HG03571 (cell line): ENCODE measurements around the gene TRMT10B.

Experiments used
- ATAC-seq: cut with Tn5 transposase; IDR thresholded peaks from one replicate; pipeline ENCODE4 v1.9.1; 2021; ENCODE audit not compliant: unreplicated experiment

The TRMT10B gene, protein sequence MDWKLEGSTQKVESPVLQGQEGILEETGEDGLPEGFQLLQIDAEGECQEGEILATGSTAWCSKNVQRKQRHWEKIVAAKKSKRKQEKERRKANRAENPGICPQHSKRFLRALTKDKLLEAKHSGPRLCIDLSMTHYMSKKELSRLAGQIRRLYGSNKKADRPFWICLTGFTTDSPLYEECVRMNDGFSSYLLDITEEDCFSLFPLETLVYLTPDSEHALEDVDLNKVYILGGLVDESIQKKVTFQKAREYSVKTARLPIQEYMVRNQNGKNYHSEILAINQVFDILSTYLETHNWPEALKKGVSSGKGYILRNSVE

DNA sequence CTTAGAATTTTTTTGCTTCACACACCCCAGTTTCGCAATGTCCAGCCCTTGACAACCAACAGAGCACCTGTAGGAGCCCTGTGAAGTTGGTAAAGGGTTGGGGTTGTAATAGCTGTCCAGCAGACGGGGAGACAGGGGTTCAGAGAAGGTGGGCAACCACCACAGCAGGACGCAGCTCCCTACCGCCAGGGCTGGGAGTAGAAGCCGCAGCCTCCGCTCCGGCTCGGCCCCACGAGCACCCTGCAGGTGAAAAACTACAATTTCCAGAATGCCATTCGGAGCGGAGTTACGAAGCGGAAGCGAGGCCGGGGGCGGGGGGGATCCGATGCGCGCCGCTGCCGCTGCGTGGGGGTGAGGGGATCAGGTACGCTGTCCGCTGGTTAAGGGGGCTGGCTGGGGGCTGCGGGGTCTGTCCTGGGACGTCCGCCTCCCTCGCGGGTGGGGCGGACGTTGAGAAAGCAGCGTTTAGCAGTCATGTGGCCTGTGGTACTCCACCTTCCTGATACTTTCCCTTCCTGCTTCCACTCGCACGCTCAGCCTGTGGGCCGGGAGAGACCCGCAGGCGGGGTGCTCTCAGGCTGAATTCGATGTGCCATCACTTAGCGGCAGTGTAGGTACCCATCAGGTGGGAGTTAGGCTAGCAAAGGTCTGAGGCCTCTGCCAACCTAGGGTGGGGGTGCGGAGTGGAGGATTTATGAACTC, at the start of gene TRMT10B:
TSS of gene TRMT10B (plus strand) at position 317 of the 702 bp plus-strand sequence. CDS start 8,127 bp downstream, outside the sequence.
- peak; percentile 86 for ATAC-seq

DNA sequence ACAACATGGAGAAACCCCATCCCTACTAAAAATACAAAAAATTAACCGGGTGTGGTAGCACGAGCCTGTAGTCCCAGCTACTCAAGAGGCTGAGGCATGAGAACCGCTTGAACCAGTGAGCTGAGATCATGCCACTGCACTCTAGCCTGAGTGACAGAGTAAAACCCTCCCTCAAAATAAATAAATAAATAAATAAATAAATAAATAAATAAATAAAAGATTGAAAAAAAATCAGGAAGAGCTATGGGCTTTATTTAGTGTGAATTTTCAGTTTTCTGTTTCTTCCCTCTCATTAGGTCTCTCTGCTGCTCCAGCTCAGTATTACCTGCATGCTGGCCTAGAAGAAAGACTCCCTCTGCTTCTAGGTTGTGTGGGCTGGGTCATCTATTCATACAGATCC, 47.8 kb upstream of the TRMT10B start:
- ATAC-seq, result no peak

DNA sequence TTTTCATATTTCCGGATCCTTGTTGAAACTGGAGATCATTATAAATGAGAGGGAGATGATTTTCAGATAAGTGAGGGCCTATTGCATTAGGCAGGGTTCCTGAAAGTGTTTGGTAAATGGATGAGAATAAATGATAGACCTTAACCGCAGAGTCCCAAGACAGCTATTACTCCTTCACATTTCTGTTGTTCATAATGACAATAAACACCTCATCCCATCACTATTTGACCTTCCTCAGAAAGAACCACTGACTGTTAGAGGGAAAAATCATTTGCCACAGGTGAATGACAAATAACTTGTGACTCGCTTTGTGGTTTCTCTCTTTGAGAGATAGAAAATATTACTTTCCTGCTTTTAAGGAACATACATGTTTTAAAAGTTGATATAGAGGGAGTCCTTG, 47.3 kb upstream of the TRMT10B start:
- ATAC-seq, result no peak

DNA sequence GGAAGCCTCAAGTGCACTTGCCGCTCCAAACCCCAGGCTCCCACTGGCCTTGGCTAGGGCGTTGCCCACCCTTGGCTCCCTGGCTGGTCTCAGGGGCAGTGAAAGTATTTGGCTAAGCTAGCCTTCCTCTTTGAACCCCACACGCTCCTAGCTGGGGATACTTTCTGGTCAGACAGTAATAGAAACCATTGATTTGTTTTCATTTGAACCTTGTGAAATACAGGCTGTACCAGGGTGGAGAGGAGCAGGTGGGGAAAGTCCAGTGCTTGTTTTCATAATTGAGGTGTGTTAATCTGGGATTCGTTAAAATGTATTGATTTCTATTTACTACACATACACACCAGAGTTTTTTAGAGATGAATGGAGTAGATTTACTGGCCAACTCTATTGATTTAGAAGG, 45.9 kb upstream of the TRMT10B start:
- no peak for ATAC-seq

DNA sequence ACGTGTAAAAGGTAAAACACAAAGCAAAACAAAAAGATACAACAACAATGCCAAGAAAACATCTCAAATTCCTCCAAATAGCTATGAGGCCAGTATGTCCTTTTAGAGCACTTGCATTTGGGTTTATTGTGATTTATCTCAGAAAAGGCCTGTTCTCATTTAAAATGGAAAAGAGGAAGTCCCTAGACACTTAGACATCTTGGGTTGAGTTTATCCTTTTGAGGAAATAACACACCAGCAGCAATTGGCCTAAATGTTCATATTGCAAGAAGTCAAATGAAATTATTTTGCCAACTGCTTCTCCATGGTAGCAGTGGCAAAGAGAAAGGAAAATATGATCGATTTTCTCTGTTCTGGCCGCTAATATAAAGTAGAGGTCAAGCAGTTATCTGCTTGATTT, 43.6 kb upstream of the TRMT10B start:
- ATAC-seq, result no peak

DNA sequence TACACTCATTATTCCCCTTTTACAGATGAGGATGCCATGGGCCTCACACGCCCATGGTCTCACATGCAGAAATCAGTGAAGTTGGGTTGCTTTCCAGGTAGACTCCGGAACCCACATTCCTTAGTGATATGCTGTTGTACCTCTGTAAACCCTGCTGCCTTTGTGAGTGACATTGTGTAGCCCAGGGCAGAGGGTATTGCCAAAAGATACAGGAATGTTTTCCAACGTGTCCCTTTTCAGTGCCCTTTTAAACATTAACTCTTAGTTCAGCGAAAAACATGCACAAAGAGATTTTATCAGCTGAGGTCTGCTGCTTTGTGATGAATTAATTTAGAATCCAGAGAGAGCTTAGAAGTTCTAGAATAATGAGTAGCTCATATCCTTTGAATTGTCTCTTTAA, 38.3 kb upstream of the TRMT10B start:
- ATAC-seq, result no peak

DNA sequence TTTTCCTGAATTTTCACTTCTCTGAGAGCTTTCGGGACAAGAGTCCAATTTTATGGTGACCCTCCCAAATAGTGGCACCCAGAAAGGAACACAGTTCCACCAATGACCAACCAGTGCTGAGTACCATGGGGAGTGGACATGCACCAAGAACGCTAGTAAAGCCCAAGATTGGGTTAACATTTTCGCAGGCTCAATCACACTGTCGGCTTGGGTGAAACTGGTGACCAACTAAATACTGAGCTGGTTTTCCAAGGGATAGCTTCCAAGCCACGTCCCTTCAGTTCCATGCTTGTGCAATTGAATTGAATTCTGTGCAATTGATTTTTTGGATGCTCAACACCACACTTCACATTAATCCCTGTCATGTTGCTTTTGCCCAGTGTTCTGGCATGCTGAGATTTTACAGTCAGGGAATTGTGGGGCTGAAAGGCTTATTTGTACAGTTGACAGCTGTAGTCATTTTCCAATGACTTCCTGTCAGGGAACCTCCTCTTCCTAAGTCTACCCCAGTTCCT, 37.6 kb upstream of the TRMT10B start:
- ATAC-seq, result no peak

DNA sequence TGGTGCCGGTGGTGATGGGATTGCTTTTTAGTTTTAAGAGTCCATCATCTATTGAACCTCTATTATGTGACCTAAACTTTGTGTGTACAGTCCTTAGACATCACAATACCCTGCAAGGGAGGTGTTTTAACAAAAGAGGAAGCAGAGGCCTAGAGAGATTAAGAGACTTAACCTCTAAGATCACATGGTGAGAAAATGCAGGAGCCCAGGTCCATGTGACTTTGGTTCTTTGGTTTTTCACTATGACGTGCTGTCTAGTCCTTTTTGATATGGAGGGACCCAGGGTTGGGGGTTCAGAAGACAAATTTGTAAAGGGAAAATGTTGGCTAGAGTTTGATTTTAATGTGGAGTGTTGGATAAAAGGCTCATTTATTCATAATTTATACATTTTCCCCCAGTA, 34.1 kb upstream of the TRMT10B start:
- no peak for ATAC-seq

DNA sequence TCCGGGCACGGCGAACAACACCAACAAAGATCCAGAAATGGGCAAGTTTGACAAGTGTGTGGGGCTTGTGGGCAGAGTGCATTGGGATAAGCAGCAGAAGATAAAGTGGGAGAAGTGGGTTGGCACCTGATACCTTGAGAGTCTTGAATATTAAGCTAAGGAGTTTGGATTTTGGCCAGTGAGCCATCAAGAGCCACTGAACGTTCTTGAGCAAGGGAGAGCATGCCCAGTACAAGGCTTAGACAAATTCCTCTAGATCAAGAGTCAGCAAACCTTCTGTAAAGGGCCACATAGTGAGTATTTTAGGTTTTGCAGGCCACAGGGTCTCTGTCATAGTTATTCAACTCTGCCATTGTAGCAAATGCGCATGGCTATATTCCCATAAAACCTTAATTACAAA, 26.6 kb upstream of the TRMT10B start:
- no peak for ATAC-seq

DNA sequence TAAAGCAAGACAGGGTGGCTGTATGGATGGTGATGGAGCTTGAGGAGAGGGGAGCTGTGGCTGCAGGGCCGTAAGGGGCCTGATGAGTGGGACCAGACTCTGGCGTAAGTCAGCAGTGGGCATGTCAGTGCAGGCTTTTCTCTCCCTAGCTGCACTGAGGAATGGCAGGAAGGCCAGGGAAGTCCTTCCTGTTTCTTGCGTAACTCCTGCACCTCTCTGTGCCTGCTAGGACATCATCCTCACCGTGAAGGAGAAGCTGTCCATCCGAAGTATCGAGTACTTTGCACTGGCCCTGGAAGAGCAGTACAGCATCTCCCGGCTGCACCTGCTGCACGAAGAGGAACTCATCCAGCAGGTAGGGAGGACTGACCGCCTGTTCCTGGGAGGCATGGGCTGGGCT, 24.1 kb upstream of the TRMT10B start:
- no peak for ATAC-seq

DNA sequence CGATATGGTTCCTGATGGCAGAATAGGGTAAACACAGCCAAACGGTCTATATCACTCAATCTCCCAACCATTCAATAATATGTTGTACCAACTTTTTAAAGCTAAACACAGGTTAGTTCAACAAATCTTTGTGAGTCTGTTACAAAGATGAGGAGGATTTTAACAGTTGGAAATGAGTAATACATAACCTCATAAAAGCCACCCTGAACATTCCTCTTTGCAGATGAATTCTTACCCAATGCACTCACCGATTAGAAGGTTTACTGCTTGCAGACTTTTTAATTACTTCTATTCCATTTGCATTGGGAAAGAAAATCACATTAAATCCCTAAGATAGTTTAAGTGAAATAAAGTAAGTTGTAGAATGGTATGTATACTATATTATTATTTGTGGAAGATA, 23.3 kb upstream of the TRMT10B start:
- no peak for ATAC-seq

DNA sequence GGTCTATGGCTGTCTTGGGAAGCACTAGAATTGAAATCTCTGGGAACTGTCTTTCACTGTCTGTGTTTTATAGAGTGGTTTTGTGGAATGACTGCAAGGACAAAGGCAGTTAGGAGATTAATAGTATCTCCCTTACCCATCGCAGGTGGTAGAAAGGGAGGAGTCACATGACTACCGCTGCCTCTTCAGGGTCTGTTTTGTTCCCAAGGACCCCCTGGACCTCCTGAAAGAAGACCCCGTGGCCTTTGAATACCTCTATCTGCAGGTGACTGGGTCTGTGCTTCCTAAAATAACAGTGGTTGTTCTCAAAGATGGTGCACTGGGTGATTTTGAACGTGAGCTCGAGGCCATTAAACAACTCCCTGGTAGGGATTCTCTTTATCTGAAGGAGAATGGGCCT, 22.8 kb upstream of the TRMT10B start:
- ATAC-seq, result no peak

DNA sequence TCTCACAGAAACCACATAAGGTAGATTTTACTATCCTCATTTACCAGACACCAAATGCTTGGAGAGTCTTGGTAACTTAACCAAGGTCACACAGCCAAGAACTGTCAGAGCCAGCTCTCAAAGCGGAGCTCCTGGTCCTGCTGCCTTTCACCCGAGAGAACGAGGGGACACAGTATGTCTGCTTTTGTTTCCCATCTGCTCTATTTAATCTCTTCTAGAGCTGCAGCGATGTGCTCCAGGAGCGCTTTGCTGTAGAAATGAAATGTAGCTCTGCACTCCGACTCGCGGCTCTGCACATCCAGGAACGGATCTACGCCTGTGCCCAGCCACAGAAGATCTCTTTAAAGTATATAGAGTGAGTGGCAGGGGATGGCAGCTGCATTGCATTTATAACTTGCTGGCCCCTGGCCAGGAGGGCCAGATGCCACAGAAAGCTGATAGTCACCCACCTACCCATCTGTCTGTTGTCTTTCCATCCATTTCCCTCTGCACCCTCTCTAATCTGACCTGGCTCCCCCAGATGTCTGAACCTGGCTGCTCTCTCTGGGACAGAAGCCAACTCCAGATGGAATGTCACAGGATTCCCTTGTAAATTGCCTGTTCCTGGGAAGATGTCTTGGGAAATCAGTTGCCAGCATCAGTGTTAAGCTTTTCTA, 21.4 kb upstream of the TRMT10B start:
- ATAC-seq, result no peak

DNA sequence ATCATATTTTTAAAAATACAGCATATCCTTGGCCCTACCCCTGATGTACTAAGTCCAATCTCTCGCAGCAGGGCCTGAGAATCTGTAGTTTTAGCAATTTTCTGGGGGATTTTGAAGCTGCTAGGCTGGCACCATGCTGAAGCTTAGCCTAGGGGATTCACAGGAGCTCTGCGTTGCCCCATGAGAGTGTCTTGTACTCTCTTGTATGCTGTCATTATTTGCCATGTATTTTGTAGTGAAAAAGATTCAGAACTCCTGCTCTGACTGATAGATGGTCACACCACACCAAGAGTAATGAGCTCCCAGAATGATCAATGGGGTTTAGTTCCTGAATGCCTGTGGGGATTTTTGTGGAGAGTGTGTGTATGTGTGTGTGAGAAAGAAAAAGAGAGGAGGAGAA, 20.7 kb upstream of the TRMT10B start:
- ATAC-seq, result no peak

DNA sequence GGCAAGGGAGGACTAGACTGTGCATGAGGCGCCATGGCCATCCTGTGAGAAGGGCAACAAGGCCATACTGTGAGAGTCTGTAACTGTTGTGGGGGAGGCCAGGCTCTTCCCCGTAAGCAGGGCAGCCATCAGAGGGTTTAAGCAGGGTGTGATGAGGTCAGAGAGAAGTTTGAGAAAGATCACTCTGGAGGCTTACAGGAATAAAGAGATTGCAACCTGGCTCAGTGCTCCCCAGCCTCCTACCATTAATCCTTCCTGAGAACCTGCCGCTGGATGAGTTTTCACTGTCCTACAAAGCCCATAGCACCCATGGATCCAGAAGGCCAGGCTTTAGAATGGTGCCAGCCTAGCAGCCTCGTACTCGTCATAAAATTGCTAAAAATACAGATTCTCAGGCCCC, 14.4 kb upstream of the TRMT10B start:
- ATAC-seq, result no peak

DNA sequence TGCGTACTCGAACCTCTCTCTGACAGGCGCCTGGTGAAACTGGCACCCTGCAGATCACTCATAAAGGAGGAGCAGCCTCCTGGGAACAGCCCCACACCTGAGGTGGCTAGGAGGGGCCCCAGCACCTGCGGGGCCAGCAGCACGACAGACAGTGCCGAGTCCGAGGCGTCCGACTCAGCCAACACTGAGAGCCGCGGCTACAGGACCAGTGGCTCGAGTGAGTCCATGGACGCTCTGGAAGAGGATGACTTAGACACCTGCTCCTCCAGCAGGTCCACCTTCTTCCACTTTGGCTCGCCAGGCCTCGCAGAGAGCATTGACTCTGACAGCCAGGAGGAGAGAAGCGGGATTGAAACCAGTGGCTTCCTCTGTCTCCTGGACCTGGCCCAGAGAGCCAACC, 13.5 kb upstream of the TRMT10B start:
- ATAC-seq, result no peak

DNA sequence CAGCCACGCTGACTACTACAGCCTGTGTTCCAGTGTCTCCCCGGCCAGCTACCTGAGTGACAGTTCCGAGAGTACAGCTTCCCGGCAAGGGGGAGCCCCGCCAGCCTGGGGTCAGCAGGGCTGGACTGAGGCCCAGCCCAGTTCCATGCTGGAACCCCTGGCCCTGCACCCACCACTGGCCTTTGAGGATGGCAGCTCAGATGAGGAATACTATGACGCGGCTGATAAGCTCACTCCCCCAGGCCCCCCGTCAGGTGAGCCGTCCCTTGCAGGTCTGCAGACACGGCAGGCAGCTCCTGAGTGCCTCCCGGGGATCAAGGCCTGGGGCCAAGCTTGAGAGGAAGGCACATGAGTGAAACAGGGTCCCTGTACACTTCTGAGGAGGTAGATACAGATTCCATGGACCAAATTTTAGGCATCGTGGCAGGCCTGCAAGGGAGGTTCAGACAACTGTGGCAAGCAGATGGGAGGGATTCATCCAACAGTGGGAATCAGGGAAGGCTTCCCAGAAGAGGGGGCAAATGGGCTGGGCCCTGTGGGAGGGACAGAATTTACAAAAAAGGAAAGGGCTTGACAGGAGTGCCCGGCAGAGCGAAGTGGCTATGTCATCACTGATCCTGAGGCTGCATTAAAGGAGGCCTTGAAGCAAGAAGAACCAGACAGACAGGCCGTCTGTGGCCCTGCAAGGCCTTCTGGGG, 12.8 kb upstream of the TRMT10B start:
- no peak for ATAC-seq

DNA sequence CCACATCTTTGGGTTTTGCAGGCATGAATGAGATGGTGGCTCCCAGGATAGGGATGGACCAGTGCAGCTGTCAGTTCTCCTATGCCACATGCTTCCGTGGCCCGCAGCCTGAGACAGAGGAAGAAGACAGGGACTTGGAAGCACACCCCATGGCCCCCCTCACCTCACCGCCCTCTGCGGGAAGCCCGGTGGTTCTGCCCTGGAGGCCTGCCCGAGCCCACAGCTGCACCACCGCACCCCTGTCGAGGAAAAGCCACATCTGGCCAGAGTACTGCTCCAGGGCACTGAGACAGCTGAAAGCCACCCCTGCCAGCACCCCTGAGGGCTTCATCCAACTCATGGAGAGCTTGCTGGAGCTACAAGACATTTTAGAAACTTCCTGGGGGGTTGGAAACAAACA, 7.6 kb upstream of the TRMT10B start:
- no peak for ATAC-seq

DNA sequence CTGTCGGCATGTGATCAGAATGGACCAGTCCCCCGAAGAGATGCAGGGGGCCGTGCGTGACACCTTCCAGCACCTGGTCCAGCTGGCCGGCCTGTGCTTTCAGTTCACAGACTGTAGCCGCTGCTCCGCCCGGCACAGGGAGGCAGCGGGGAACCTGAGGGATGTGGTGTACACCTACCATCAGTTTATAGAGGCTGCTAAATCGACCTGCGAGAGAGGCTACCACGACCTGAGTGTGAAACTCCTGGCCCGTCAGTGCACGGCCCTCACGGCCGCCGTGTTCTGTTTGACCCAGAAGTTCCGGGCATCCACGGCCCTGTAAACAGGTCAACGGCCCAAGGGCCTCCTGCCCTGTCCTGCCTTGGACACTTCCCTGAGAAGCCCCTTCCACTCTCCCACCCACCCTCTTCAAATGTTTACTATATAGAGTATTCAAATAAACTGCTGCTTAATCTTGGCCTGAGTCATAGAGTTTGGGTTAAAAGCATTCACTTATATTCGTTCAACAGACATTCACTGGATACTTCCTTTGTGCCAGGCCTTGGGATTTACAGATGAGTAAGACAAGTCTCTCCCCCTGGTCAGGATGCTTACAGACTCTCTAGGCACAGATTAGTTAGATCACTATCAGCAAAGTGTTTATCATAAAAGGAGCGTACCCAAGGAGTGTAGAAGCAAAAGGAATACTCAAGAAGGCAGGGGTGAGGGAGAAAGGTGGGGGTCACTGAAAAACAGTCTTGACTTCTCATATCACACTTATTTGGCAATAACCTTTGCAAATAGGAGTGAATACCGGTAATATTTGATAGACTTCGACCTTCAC, 6.9 kb upstream of the TRMT10B start:
- ATAC-seq, result no peak

DNA sequence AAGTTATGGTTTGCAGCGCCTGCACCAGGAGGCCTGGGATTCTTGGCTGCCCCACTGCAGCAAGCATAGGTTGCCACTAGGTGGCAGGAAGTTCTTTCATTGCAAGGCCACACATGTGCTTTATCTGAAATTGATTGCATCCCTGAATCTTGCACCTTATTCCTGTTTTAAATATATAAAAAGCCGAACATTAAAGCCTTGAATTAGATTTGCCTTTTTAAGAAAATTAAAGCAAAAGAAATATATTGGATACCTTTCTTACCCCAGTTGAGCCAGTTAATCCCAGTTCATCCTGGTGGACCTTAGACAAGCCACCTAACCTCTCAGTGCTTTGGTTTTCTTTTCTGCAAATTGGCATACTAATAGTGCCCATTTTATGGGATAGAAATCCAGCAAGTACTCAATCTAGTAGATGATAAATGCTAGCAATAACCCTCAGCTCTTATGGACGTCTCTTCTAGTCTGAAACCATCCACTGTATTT, 6.3 kb upstream of the TRMT10B start:
- no peak for ATAC-seq
